GM12878 (cell line): ENCODE results near the gene TMEM176B. TPM values are rescaled to one million over a fixed set of nuclear protein-coding genes. Genes with fewer than 3 reads are reported as not detected.

Experiments used
- ATAC-seq: fragments of 200-7000 bp; cut with Tn5 transposase; 3 replicates; pipeline ENCODE4 v1.9.1; 2020; ENCODE audit warnings: mild to moderate bottlenecking, moderate library complexity
- BruUV-seq: library from RNA; stranded (reverse); fragments of 400-500 nt; replicated peaks from 2 replicates; lab custom pipeline; 2021; lab: Mats Ljungman, UMichigan
- CTCF ChIA-PET: fragments of 300-600 bp; sonication (Branson Sonifier 250); formaldehyde crosslinking; extraction: SDS; loops from one replicate; lab custom pipeline; 2021; ENCODE audit warnings: inconsistent platforms; lab: Yijun Ruan, JAX
- POLR2A ChIA-PET: fragments of 350-600 bp; formaldehyde crosslinking; extraction: SDS; loops from one replicate; lab custom pipeline; 2021; ENCODE audit warnings: inconsistent platforms; lab: Charles Lee
- RAD21 ChIA-PET: fragments of 300-600 bp; sonication (Branson Sonifier 250); formaldehyde crosslinking; loops from one replicate; lab custom pipeline; 2023; ENCODE audit warnings: antibody characterized with exemption; ENCODE audit not compliant: unreplicated experiment; lab: Charles Lee
- SMC1A ChIA-PET: fragments of 300-600 bp; sonication (Branson Sonifier 250); formaldehyde crosslinking; loops from one replicate; lab custom pipeline; 2023; ENCODE audit not compliant: unreplicated experiment, uncharacterized antibody; lab: Charles Lee
- DNase-seq: peaks from one replicate; pipeline ENCODE4 v3.0.0-alpha.2; 2011; ENCODE audit warnings: low read depth, low spot score
- FAIRE-seq: peaks from 3 replicates; lab custom pipeline; 2011; peaks lifted over from hg19 to GRCh38; lab: Jason Lieb, UNC
- H2AFZ ChIP-seq: 2 replicates; pipeline ENCODE4 v1.6.0; 2011; ENCODE audit warnings: low read depth, low read length, control low read depth; ENCODE audit not compliant: control insufficient read depth
- H3K27ac ChIP-seq: 2 replicates; pipeline ENCODE4 v1.5.1; 2011; ENCODE audit warnings: control low read depth; ENCODE audit not compliant: control insufficient read depth, insufficient read depth
- H3K27me3 ChIP-seq, 2 experiments: replicated peaks in 1 of 2; 2 replicates each; pipeline versions ENCODE4 v1.6.0 to v1.6.1; 2011; ENCODE audit warnings: low read length in 1 of 2; ENCODE audit not compliant: control insufficient read depth in 2 of 2, insufficient read depth in 2 of 2
- H3K36me3 ChIP-seq, 2 experiments: 2 replicates each; pipeline ENCODE4 v1.5.1; 2011; ENCODE audit warnings: low read length in 1 of 2; ENCODE audit not compliant: control insufficient read depth in 2 of 2, insufficient read depth in 2 of 2
- H3K4me1 ChIP-seq: 2 replicates; pipeline ENCODE4 v1.6.1; 2011; ENCODE audit warnings: mild to moderate bottlenecking, low read length, moderate library complexity, mixed read lengths; ENCODE audit not compliant: control insufficient read depth, insufficient read depth
- H3K4me2 ChIP-seq: 2 replicates; pipeline ENCODE4 v1.6.0; 2011; ENCODE audit warnings: control low read depth; ENCODE audit not compliant: control insufficient read depth, insufficient read depth
- H3K4me3 ChIP-seq: fragments of 200-600 bp; sonication (generic); 2 replicates; pipeline ENCODE4 v1.5.1; 2016
- H3K79me2 ChIP-seq: 2 replicates; pipeline ENCODE4 v1.6.0; 2011; ENCODE audit warnings: low read length; ENCODE audit not compliant: control insufficient read depth, insufficient read depth
- H3K9ac ChIP-seq: 2 replicates; pipeline ENCODE4 v1.8.0; 2011; ENCODE audit warnings: low read length, control low read depth, mixed read lengths; ENCODE audit not compliant: control insufficient read depth, insufficient read depth
- H3K9me3 ChIP-seq: replicated peaks from 3 replicates; pipeline ENCODE4 v1.5.1; 2011; ENCODE audit warnings: mild to moderate bottlenecking, low read length; ENCODE audit not compliant: control insufficient read depth, insufficient read depth
- H4K20me1 ChIP-seq: 2 replicates; pipeline ENCODE4 v1.6.0; 2011; ENCODE audit not compliant: control insufficient read depth, insufficient read depth
- BACH1 ChIP-seq: fragments of 450-650 bp; IDR thresholded peaks from 2 replicates; pipeline ENCODE4 v1.6.1; 2017; ENCODE audit warnings: mild to moderate bottlenecking, borderline replicate concordance
- BRCA1 ChIP-seq: IDR thresholded peaks from 2 replicates; pipeline ENCODE4 v1.6.1; 2011; ENCODE audit warnings: low read depth, low read length, improper control_type of control experiment
- HDAC6 ChIP-seq: fragments of 200-600 bp; sonication (generic); IDR thresholded peaks from one replicate; pipeline ENCODE4 v1.8.0; 2017; ENCODE audit warnings: antibody characterized with exemption; ENCODE audit not compliant: unreplicated experiment
- IKZF2 ChIP-seq, 2 experiments: fragments of 450-650 bp; IDR thresholded peaks; 2 replicates each; pipeline ENCODE4 v1.6.1; 2017; ENCODE audit warnings: mild to moderate bottlenecking in 2 of 2, moderate library complexity in 2 of 2
- NRF1 ChIP-seq: conservative IDR thresholded peaks from 2 replicates; pipeline ENCODE4 v1.6.1; 2011; ENCODE audit warnings: mild to moderate bottlenecking, low read depth, low read length, improper control_type of control experiment
- RCOR1 ChIP-seq: conservative IDR thresholded peaks from 2 replicates; pipeline ENCODE4 v1.6.1; 2012; ENCODE audit warnings: low read depth, low read length, improper control_type of control experiment
- SMARCA5 ChIP-seq: fragments of 450-650 bp; IDR thresholded peaks from 2 replicates; pipeline ENCODE4 v1.6.1; 2017; ENCODE audit warnings: mild to moderate bottlenecking
- SREBF2 ChIP-seq: IDR thresholded peaks from 2 replicates; pipeline ENCODE4 v1.6.1; 2012; ENCODE audit warnings: mild to moderate bottlenecking, low read length
- ZNF384 ChIP-seq: IDR thresholded peaks from 2 replicates; pipeline ENCODE4 v1.6.1; 2012; ENCODE audit warnings: low read depth, mild to moderate bottlenecking, low read length, improper control_type of control experiment, borderline replicate concordance
- WGBS: methylation state at CpG from one replicate; pipeline ENCODE4 v1.1.6; 2016; ENCODE audit warnings: low lambda C conversion rate; ENCODE audit not compliant: insufficient replicate concordance, insufficient coverage; ENCODE audit errors: missing lambda C conversion rate; 5-methylcytosine and 5-hydroxymethylcytosine counted together
- in situ Hi-C: fragments of 300-500 bp; cut with MboI; formaldehyde crosslinking; loops from 9 replicates; pipeline ENCODE4 v1.14.3; 2018; ENCODE audit warnings: mixed read lengths
- intact Hi-C: fragments of 100-400 bp; cut with micrococcal nuclease; formaldehyde crosslinking; loops from one replicate; pipeline ENCODE4 v1.14.2; 2022; ENCODE audit not compliant: unreplicated experiment
- polyA plus RNA-seq, 11 experiments: library from polyadenylated mRNA; depleted of rRNA in 4 of 11; unstranded in 6 of 11; stranded (reverse) in 5 of 11; fragments of >200 nt; fragmentation: Nextera tagmentation in 4 of 11; fragmentation: Illumina TruSeq in 1 of 11; extraction: Ambion mirVana in 4 of 11; extraction: Trizol in 1 of 11; gene quantifications; 1 replicate in 1 of 11; 2 replicates in 10 of 11; pipeline versions ENCODE4 v1.2.1 to v1.2.3, GENCODE V29; 2011 to 2016; ENCODE audit warnings: inconsistent platforms in 2 of 11, missing spikeins in 2 of 11, low read depth in 1 of 11
- total RNA-seq, 4 experiments: library from RNA; depleted of rRNA in 3 of 4; stranded (reverse); fragments of >200 nt in 3 of 4; fragmentation: Illumina TruSeq in 1 of 4; extraction: Trizol in 1 of 4; gene quantifications; 2 replicates each; pipeline versions ENCODE4 v1.2.1 to v1.2.3, GENCODE V29; 2013 to 2021
- TF ChIP-seq, protein P1 (sequence below): fragments of 450-650 bp; formaldehyde crosslinking; IDR thresholded peaks from 2 replicates; pipeline ENCODE4 v1.4.0; 2022; ENCODE audit warnings: mild to moderate bottlenecking, moderate library complexity
- TF ChIP-seq, protein P2 (sequence below): fragments of 450-650 bp; conservative IDR thresholded peaks from 2 replicates; pipeline ENCODE4 v1.6.1; 2017; ENCODE audit warnings: mild to moderate bottlenecking, moderate library complexity

The TMEM176B gene
- total and polyA plus RNA-seq, 10 of the 15 experiments (the other 5 are each of a cell fraction or from before 2014, with no cell fraction given): 0.05 to 0.40 (median 0.20) TPM; not detected in 4

DNA sequence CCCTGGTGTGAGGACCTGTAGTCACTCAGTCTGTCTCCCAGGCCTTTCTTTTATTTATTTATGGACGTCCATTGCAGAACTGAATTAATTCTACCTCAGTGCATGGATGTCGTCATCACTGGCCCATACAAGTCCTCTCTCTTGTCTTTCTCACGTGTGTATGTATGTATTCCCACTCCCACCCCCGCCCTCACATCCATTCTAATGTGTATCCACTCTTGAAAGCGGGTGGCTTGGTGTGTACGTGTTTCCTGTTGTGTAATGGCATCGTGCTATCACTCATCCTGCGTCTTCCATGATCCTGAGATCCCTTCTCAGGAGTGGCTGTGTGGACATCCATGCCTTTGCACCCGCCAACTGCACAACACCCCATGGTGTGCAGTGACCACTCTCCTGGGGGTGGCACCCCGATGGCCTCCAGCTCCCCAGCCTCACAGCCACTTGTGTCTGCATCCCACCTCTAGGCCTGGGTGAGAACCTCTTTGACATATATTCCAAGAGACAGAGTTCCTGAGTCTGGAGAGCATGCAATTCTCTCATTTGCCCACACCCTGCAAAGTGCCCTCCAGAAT, 49.1 kb upstream of the TMEM176B start (continued):
- TF ChIP-seq, protein P1, sequence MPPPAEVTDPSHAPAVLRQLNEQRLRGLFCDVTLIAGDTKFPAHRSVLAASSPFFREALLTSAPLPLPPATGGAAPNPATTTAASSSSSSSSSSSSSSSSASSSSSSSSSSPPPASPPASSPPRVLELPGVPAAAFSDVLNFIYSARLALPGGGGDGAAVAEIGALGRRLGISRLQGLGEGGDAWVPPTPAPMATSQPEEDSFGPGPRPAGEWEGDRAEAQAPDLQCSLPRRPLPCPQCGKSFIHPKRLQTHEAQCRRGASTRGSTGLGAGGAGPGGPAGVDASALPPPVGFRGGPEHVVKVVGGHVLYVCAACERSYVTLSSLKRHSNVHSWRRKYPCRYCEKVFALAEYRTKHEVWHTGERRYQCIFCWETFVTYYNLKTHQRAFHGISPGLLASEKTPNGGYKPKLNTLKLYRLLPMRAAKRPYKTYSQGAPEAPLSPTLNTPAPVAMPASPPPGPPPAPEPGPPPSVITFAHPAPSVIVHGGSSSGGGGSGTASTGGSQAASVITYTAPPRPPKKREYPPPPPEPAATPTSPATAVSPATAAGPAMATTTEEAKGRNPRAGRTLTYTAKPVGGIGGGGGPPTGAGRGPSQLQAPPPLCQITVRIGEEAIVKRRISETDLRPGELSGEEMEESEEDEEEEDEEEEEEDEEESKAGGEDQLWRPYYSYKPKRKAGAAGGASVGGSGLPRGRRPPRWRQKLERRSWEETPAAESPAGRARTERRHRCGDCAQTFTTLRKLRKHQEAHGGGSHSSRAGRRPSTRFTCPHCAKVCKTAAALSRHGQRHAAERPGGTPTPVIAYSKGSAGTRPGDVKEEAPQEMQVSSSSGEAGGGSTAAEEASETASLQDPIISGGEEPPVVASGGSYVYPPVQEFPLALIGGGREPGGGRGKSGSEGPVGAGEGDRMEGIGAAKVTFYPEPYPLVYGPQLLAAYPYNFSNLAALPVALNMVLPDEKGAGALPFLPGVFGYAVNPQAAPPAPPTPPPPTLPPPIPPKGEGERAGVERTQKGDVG: no peak
- TF ChIP-seq, protein P2, sequence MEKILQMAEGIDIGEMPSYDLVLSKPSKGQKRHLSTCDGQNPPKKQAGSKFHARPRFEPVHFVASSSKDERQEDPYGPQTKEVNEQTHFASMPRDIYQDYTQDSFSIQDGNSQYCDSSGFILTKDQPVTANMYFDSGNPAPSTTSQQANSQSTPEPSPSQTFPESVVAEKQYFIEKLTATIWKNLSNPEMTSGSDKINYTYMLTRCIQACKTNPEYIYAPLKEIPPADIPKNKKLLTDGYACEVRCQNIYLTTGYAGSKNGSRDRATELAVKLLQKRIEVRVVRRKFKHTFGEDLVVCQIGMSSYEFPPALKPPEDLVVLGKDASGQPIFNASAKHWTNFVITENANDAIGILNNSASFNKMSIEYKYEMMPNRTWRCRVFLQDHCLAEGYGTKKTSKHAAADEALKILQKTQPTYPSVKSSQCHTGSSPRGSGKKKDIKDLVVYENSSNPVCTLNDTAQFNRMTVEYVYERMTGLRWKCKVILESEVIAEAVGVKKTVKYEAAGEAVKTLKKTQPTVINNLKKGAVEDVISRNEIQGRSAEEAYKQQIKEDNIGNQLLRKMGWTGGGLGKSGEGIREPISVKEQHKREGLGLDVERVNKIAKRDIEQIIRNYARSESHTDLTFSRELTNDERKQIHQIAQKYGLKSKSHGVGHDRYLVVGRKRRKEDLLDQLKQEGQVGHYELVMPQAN: no peak

DNA sequence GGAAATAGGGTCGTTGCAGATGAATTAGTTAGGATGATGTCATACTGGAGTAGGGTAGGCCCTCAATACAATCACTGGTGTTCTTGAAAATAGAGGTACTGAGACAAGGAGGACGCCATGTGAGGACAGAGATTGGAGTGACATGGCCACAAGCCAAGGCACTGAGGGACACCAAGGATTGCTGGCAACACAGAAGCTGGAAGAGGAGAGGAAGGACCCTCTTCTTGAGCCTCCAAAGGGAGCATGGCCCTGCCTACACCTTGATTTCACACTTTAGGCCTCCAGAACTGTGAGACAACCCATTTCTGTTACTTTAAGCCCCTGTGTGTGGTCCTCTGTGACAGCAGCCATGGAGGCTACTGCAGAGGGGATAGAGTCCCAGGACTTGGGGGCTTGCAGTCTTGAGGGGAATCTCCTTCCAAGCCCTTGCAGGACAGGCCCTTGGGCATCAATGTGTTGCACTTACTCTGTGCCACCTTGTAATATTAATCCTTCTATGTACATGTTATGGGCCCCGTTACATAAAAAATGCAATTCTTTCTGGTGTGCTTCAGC, 48.5 kb upstream of the TMEM176B start:
- FAIRE-seq: no peak
- H3K79me2 ChIP-seq: no peaks in the 10 kb centered on the region
- ChIA-PET SMC1A (no interaction called here), RAD21 (no interaction called here), CTCF (no interaction called here), POLR2A (no interaction called here)
- no TSS peak for BruUV-seq
- 10% methylated on average over 3 of the region's 3 CpGs for WGBS
- no peak overlapping the region for H3K4me2 ChIP-seq
- H3K9me3 ChIP-seq: no peaks in the 10 kb centered on the region
- no peak overlapping the region for H3K27ac ChIP-seq
- ATAC-seq: no peak
- no peaks in the 10 kb centered on the region for H3K4me1 ChIP-seq
- no peak overlapping the region for H3K9ac ChIP-seq
- peaks cover 4 to 6% of the 10 kb centered on the region in 2 experiments for H3K27me3 ChIP-seq
- no peaks in the 10 kb centered on the region for H4K20me1 ChIP-seq
- no peak for DNase-seq
- intact Hi-C loops: no loop called here
- in situ Hi-C loops: no loop called here
- no peak overlapping the region for H3K4me3 ChIP-seq
- no peak for TF ChIP-seq NRF1
- no peak for TF ChIP-seq BACH1
- no peak for TF ChIP-seq HDAC6
- TF ChIP-seq BRCA1: no peak
- no peak for TF ChIP-seq ZNF384
- no peak for TF ChIP-seq SREBF2
- TF ChIP-seq SMARCA5: no peak
- TF ChIP-seq RCOR1: no peak
- no peak for TF ChIP-seq IKZF2 (IDR thresholded peaks at IDR 0.05)
- H3K36me3 ChIP-seq: no peaks in the 10 kb centered on the region
- H2AFZ ChIP-seq: no peak overlapping the region
